A673 (cell line): Measurements from ENCODE around the gene SNX13. TPM values are rescaled to one million over a fixed set of nuclear protein-coding genes. Genes with fewer than 3 reads are reported as not detected.

Experiments used
- BruUV-seq: library from RNA; stranded (reverse); fragments of 400-500 nt; replicated peaks from 2 replicates; lab custom pipeline; 2021; lab: Mats Ljungman, UMichigan
- CTCF ChIA-PET: fragments of 300-600 bp; sonication (Branson Sonifier 250); formaldehyde crosslinking; loops from one replicate; lab custom pipeline; 2022; ENCODE audit warnings: antibody characterized with exemption; lab: Charles Lee
- POLR2A ChIA-PET: fragments of 300-600 bp; sonication (Branson Sonifier 250); formaldehyde crosslinking; loops from one replicate; lab custom pipeline; 2022; ENCODE audit warnings: antibody characterized with exemption; ENCODE audit not compliant: low non-redundant PET; lab: Charles Lee
- DNase-seq: peaks from one replicate; pipeline ENCODE4 v3.0.0-alpha.2; 2015; ENCODE audit warnings: low spot score
- H3K27ac ChIP-seq: fragments of 200-600 bp; sonication (generic); 2 replicates; pipeline ENCODE4 v1.5.1; 2016; ENCODE audit warnings: mixed run types, low read depth, mild to moderate bottlenecking, mixed read lengths, antibody characterized with exemption, low read length; ENCODE audit not compliant: poor library complexity, severe bottlenecking
- H3K27me3 ChIP-seq: fragments of 200-600 bp; sonication (generic); replicated peaks from 2 replicates; pipeline ENCODE4 v1.6.1; 2017; ENCODE audit warnings: mixed run types, low read depth, mild to moderate bottlenecking, mixed read lengths, antibody characterized with exemption, low read length; ENCODE audit not compliant: insufficient read depth, poor library complexity
- H3K36me3 ChIP-seq: fragments of 200-600 bp; sonication (generic); 2 replicates; pipeline ENCODE4 v1.6.1; 2016; ENCODE audit warnings: mixed run types, mild to moderate bottlenecking, mixed read lengths, antibody characterized with exemption, low read length; ENCODE audit not compliant: insufficient read depth, poor library complexity, severe bottlenecking
- H3K4me1 ChIP-seq: fragments of 200-600 bp; sonication (generic); 2 replicates; pipeline ENCODE4 v1.6.1; 2017; ENCODE audit warnings: mixed run types, mild to moderate bottlenecking, mixed read lengths, antibody characterized with exemption, low read length; ENCODE audit not compliant: insufficient read depth, poor library complexity, severe bottlenecking
- H3K4me3 ChIP-seq: fragments of 200-600 bp; sonication (generic); 2 replicates; pipeline ENCODE4 v1.5.1; 2016; ENCODE audit warnings: low read depth, mixed run types, mild to moderate bottlenecking, mixed read lengths, low read length; ENCODE audit not compliant: poor library complexity, severe bottlenecking
- H3K9me3 ChIP-seq: fragments of 200-600 bp; sonication (generic); 2 replicates; pipeline ENCODE4 v1.6.1; 2016; ENCODE audit warnings: mixed run types, low read depth, mild to moderate bottlenecking, mixed read lengths, antibody characterized with exemption, low read length; ENCODE audit not compliant: poor library complexity, severe bottlenecking
- EZH2 ChIP-seq: fragments of 200-600 bp; sonication (generic); IDR thresholded peaks from 2 replicates; pipeline ENCODE4 v1.6.1; 2017; ENCODE audit warnings: borderline replicate concordance, low read depth, mild to moderate bottlenecking, mixed read lengths, antibody characterized with exemption, low read length; ENCODE audit not compliant: poor library complexity, severe bottlenecking
- intact Hi-C: fragments of 100-400 bp; cut with micrococcal nuclease; formaldehyde crosslinking; loops from one replicate; pipeline ENCODE4 v1.10.0; 2022; ENCODE audit not compliant: unreplicated experiment
- total RNA-seq: library from RNA; stranded (reverse); gene quantifications from 2 replicates; pipeline ENCODE4 v1.2.3, GENCODE V29; 2021
- TF ChIP-seq, protein P1 (sequence below): fragments of 300-800, 200-600 bp; sonication (generic); conservative IDR thresholded peaks from 2 replicates; pipeline ENCODE4 v1.5.1; 2017; ENCODE audit warnings: low read depth, mild to moderate bottlenecking, antibody characterized with exemption, low read length, moderate library complexity, mixed read lengths

SNX13 gene
- total RNA-seq, 1 experiment from 2014 or later: 31.2 TPM

DNA sequence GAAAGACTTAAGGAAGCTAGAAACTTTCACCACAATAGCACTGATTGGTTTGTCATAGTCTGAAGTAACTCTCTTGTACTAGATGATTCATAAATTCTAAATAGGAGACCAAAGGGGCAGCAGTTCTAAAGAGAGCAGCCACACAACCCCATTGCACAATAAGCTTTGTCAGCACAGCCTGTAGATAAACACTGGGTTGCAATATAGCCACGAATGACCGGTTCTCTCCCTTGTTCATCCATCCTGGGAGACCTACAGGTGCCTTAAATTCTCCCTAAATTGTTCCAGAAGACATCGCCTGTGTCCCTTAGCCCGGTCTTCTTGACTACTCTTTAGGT is 167.0 kb downstream of the SNX13 start:
- intact Hi-C loops: loop anchor here (5.0 kb wide), 2 partner anchors 344 to 549 kb away; no protein-coding TSS in a partner anchor
- no peak overlapping the region for H3K27ac ChIP-seq
- no peaks in the 10 kb centered on the region for H3K4me1 ChIP-seq
- H3K27me3 ChIP-seq: no peaks in the 10 kb centered on the region
- H3K9me3 ChIP-seq: no peaks in the 10 kb centered on the region
- peak; percentile 11 for DNase-seq
- BruUV-seq: no TSS peak
- ChIA-PET CTCF (no interaction called here), POLR2A (no interaction called here)
- H3K36me3 ChIP-seq: no peaks in the 10 kb centered on the region
- no peak for TF ChIP-seq EZH2
- TF ChIP-seq, protein P1, sequence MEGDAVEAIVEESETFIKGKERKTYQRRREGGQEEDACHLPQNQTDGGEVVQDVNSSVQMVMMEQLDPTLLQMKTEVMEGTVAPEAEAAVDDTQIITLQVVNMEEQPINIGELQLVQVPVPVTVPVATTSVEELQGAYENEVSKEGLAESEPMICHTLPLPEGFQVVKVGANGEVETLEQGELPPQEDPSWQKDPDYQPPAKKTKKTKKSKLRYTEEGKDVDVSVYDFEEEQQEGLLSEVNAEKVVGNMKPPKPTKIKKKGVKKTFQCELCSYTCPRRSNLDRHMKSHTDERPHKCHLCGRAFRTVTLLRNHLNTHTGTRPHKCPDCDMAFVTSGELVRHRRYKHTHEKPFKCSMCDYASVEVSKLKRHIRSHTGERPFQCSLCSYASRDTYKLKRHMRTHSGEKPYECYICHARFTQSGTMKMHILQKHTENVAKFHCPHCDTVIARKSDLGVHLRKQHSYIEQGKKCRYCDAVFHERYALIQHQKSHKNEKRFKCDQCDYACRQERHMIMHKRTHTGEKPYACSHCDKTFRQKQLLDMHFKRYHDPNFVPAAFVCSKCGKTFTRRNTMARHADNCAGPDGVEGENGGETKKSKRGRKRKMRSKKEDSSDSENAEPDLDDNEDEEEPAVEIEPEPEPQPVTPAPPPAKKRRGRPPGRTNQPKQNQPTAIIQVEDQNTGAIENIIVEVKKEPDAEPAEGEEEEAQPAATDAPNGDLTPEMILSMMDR: no peak
- no peak overlapping the region for H3K4me3 ChIP-seq

DNA sequence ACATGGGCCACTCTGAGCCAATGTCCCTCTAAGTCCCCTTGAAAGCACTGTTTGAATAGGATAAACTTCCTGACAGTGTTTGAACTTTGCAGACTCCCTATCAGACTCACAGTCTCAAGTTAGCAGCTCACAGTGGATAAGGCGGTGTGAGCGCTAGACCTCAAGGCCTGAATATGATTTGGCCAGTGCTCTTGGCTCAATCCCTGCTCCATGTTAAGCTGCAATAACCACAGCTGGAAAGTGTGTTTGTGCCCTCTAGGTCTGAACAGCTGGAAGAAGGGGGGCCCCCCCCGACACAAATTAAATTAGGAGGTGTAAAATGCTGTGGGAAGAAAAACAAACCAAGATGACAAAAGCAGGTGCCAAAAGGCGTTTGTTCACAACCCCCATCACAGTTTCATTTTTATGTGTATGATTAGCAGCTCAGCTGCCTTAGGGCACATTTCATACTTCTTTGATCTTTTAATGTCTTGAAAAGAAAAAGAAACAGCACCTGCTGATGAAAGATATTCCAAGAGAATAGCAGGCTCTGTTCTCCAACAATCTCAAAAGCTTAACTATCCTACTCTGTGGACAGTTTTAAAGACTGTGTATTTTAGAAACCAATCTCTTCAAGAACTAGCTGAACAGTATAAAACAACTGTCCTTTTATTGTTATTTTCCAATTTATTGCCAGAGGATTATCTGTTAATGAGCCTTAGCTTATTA is 167.6 kb downstream of the SNX13 start:
- TF ChIP-seq, protein P1: no peak
- TF ChIP-seq EZH2: no peak
- intact Hi-C loops: loop anchor here (5.0 kb wide), 2 partner anchors 345 to 550 kb away; no protein-coding TSS in a partner anchor
- Histone ChIP-seq H3K4me1 (no peaks in the 10 kb centered on the region), H3K27ac (no peak overlapping the region), H3K27me3 (no peaks in the 10 kb centered on the region), H3K4me3 (no peak overlapping the region), H3K36me3 (no peaks in the 10 kb centered on the region), H3K9me3 (no peaks in the 10 kb centered on the region)
- ChIA-PET POLR2A (no interaction called here), CTCF (no interaction called here)
- BruUV-seq: no TSS peak
- no peak for DNase-seq

DNA sequence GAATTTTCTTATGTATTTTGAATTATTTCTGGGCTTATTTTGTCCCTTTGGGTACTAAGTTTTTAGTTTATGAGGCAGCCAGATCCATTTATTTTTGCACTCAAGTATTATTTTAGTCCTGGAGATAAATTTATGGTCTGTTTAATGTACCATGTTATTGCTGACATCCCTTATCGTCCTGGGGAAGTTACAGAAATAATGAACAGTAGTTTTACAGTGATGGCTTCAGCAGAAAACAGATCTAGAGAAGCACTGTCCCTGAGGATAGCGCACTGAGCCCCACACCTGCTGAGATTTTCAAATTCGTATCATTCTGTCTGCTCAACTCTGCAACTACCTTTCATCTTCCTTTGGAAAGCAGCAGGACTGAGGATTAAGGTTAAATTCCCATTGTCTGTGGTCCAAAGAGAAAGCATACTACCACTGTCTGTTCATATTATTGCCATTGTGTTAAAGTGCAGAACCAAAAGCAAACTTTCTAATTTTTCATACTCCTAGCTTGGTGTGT is 168.3 kb downstream of the SNX13 start:
- H3K36me3 ChIP-seq: no peaks in the 10 kb centered on the region
- H3K27ac ChIP-seq: no peak overlapping the region
- no peak for DNase-seq
- CTCF ChIA-PET: no interaction called here
- no peak overlapping the region for H3K4me3 ChIP-seq
- POLR2A ChIA-PET: no interaction called here
- no TSS peak for BruUV-seq
- no peak for TF ChIP-seq EZH2
- TF ChIP-seq, protein P1: no peak
- H3K4me1 ChIP-seq: no peaks in the 10 kb centered on the region
- intact Hi-C loops: loop anchor here (2.0 to 5.0 kb wide), 3 partner anchors 345 to 573 kb away; no protein-coding TSS in a partner anchor
- no peaks in the 10 kb centered on the region for H3K9me3 ChIP-seq
- H3K27me3 ChIP-seq: no peaks in the 10 kb centered on the region
